ENCODE results near the gene ERN1.

Gene ERN1

GRCh38 chr17:64115043-64115698 is 14.8 kb downstream of the ERN1 start:
- no peak for TF ChIP-seq CTCF (conservative IDR thresholded peaks at IDR 0.05; ENCODE audit: control insufficient read depth, insufficient read depth, low read depth, low read length)
- DNase-seq (ENCODE audit: low read depth), result peak; percentile 56
- no peak overlapping the region for H3K4me3 ChIP-seq (ENCODE audit: control insufficient read depth, low read depth, low read length)

GRCh38 chr17:64113006-64113405 is 16.9 kb downstream of the ERN1 start:
- DNase-seq (ENCODE audit: low read depth), result no peak
- TF ChIP-seq CTCF (conservative IDR thresholded peaks at IDR 0.05; ENCODE audit: control insufficient read depth, insufficient read depth, low read depth, low read length), result no peak
- no peak overlapping the region for H3K4me3 ChIP-seq (ENCODE audit: control insufficient read depth, low read depth, low read length)

- DNase-seq (ENCODE audit: low read depth), result no peak
- no peak overlapping the region for H3K4me3 ChIP-seq (ENCODE audit: control insufficient read depth, low read depth, low read length)
- no peak for TF ChIP-seq CTCF (conservative IDR thresholded peaks at IDR 0.05; ENCODE audit: control insufficient read depth, insufficient read depth, low read depth, low read length)
These were observed 18.1 kb downstream of the ERN1 start for GRCh38 chr17:64111831-64112230.

GRCh38 chr17:64110379-64111152 is 19.4 kb downstream of the ERN1 start:
- no peak for TF ChIP-seq CTCF (conservative IDR thresholded peaks at IDR 0.05; ENCODE audit: control insufficient read depth, insufficient read depth, low read depth, low read length)
- DNase-seq (ENCODE audit: low read depth), result no peak
- H3K4me3 ChIP-seq (ENCODE audit: control insufficient read depth, low read depth, low read length), result no peak overlapping the region

- H3K4me3 ChIP-seq (ENCODE audit: control insufficient read depth, low read depth, low read length), result no peak overlapping the region
- no peak for DNase-seq (ENCODE audit: low read depth)
- no peak for TF ChIP-seq CTCF (conservative IDR thresholded peaks at IDR 0.05; ENCODE audit: control insufficient read depth, insufficient read depth, low read depth, low read length)
These were observed 20.5 kb downstream of the ERN1 start for GRCh38 chr17:64109400-64109799.

GRCh38 chr17:64107500-64108236 is 22.3 kb downstream of the ERN1 start:
- DNase-seq (ENCODE audit: low read depth), result no peak
- H3K4me3 ChIP-seq (ENCODE audit: control insufficient read depth, low read depth, low read length), result no peak overlapping the region
- TF ChIP-seq CTCF (conservative IDR thresholded peaks at IDR 0.05; ENCODE audit: control insufficient read depth, insufficient read depth, low read depth, low read length), result no peak
